GM12878 (cell line): ENCODE data around the gene ZFP1. TPM values are rescaled to one million over a fixed set of nuclear protein-coding genes. Genes with fewer than 3 reads are reported as not detected.

ENCODE experiments used
- ATAC-seq: fragments of 200-7000 bp; cut with Tn5 transposase; 3 replicates; pipeline ENCODE4 v1.9.1; 2020; ENCODE audit warnings: mild to moderate bottlenecking, moderate library complexity
- BruUV-seq: library from RNA; stranded (reverse); fragments of 400-500 nt; replicated peaks from 2 replicates; lab custom pipeline; 2021; lab: Mats Ljungman, UMichigan
- CTCF ChIA-PET: fragments of 300-600 bp; sonication (Branson Sonifier 250); formaldehyde crosslinking; extraction: SDS; loops from one replicate; lab custom pipeline; 2021; ENCODE audit warnings: inconsistent platforms; lab: Yijun Ruan, JAX
- POLR2A ChIA-PET: fragments of 350-600 bp; formaldehyde crosslinking; extraction: SDS; loops from one replicate; lab custom pipeline; 2021; ENCODE audit warnings: inconsistent platforms; lab: Charles Lee
- RAD21 ChIA-PET: fragments of 300-600 bp; sonication (Branson Sonifier 250); formaldehyde crosslinking; loops from one replicate; lab custom pipeline; 2023; ENCODE audit warnings: antibody characterized with exemption; ENCODE audit not compliant: unreplicated experiment; lab: Charles Lee
- SMC1A ChIA-PET: fragments of 300-600 bp; sonication (Branson Sonifier 250); formaldehyde crosslinking; loops from one replicate; lab custom pipeline; 2023; ENCODE audit not compliant: unreplicated experiment, uncharacterized antibody; lab: Charles Lee
- DNase-seq: peaks from one replicate; pipeline ENCODE4 v3.0.0-alpha.2; 2011; ENCODE audit warnings: low read depth, low spot score
- FAIRE-seq: peaks from 3 replicates; lab custom pipeline; 2011; peaks lifted over from hg19 to GRCh38; lab: Jason Lieb, UNC
- H2AFZ ChIP-seq: 2 replicates; pipeline ENCODE4 v1.6.0; 2011; ENCODE audit warnings: low read depth, low read length, control low read depth; ENCODE audit not compliant: control insufficient read depth
- H3K27ac ChIP-seq: 2 replicates; pipeline ENCODE4 v1.5.1; 2011; ENCODE audit warnings: control low read depth; ENCODE audit not compliant: control insufficient read depth, insufficient read depth
- H3K27me3 ChIP-seq, 2 experiments: replicated peaks in 1 of 2; 2 replicates each; pipeline versions ENCODE4 v1.6.0 to v1.6.1; 2011; ENCODE audit warnings: low read length in 1 of 2; ENCODE audit not compliant: control insufficient read depth in 2 of 2, insufficient read depth in 2 of 2
- H3K36me3 ChIP-seq, 2 experiments: 2 replicates each; pipeline ENCODE4 v1.5.1; 2011; ENCODE audit warnings: low read length in 1 of 2; ENCODE audit not compliant: control insufficient read depth in 2 of 2, insufficient read depth in 2 of 2
- H3K4me1 ChIP-seq: 2 replicates; pipeline ENCODE4 v1.6.1; 2011; ENCODE audit warnings: mild to moderate bottlenecking, low read length, moderate library complexity, mixed read lengths; ENCODE audit not compliant: control insufficient read depth, insufficient read depth
- H3K4me2 ChIP-seq: 2 replicates; pipeline ENCODE4 v1.6.0; 2011; ENCODE audit warnings: control low read depth; ENCODE audit not compliant: control insufficient read depth, insufficient read depth
- H3K4me3 ChIP-seq: fragments of 200-600 bp; sonication (generic); 2 replicates; pipeline ENCODE4 v1.5.1; 2016
- H3K79me2 ChIP-seq: 2 replicates; pipeline ENCODE4 v1.6.0; 2011; ENCODE audit warnings: low read length; ENCODE audit not compliant: control insufficient read depth, insufficient read depth
- H3K9ac ChIP-seq: 2 replicates; pipeline ENCODE4 v1.8.0; 2011; ENCODE audit warnings: low read length, control low read depth, mixed read lengths; ENCODE audit not compliant: control insufficient read depth, insufficient read depth
- H3K9me3 ChIP-seq: replicated peaks from 3 replicates; pipeline ENCODE4 v1.5.1; 2011; ENCODE audit warnings: mild to moderate bottlenecking, low read length; ENCODE audit not compliant: control insufficient read depth, insufficient read depth
- H4K20me1 ChIP-seq: 2 replicates; pipeline ENCODE4 v1.6.0; 2011; ENCODE audit not compliant: control insufficient read depth, insufficient read depth
- CHD4 ChIP-seq: fragments of 200-600 bp; sonication (generic); IDR thresholded peaks from 2 replicates; pipeline ENCODE4 v1.6.1; 2016; ENCODE audit warnings: mild to moderate bottlenecking
- ETV6 ChIP-seq, 2 experiments: fragments of 450-650 bp in 1 of 2; IDR thresholded peaks in 1 of 2; conservative IDR thresholded peaks in 1 of 2; 2 replicates each; pipeline ENCODE4 v1.6.1; 2014; ENCODE audit warnings: antibody characterized with exemption in 1 of 2, borderline replicate concordance in 1 of 2, low read depth in 1 of 2, mild to moderate bottlenecking in 1 of 2, moderate library complexity in 1 of 2
- FOXK2 ChIP-seq: fragments of 450-650 bp; IDR thresholded peaks from 2 replicates; pipeline ENCODE4 v1.6.1; 2017; ENCODE audit warnings: mild to moderate bottlenecking, moderate library complexity
- HDAC2 ChIP-seq: fragments of 200-600 bp; sonication (generic); IDR thresholded peaks from 2 replicates; pipeline ENCODE4 v1.6.1; 2017
- HDGF ChIP-seq: fragments of 450-650 bp; IDR thresholded peaks from 2 replicates; pipeline ENCODE4 v1.6.1; 2016; ENCODE audit warnings: antibody characterized with exemption
- IRF5 ChIP-seq: fragments of 450-650 bp; IDR thresholded peaks from 2 replicates; pipeline ENCODE4 v1.6.1; 2017; ENCODE audit warnings: borderline replicate concordance
- JUNB ChIP-seq: IDR thresholded peaks from 2 replicates; pipeline ENCODE4 v1.6.1; 2016; ENCODE audit warnings: antibody characterized with exemption, mild to moderate bottlenecking
- MTA2 ChIP-seq: fragments of 450-650 bp; IDR thresholded peaks from 2 replicates; pipeline ENCODE4 v1.6.1; 2016; ENCODE audit warnings: low read depth, mild to moderate bottlenecking, moderate library complexity
- PBX3 ChIP-seq: IDR thresholded peaks from 2 replicates; pipeline ENCODE4 v1.6.1; 2011; ENCODE audit warnings: mild to moderate bottlenecking, low read depth, low read length, moderate library complexity; ENCODE audit not compliant: insufficient replicate concordance
- POLR2AphosphoS5 ChIP-seq: IDR thresholded peaks from 2 replicates; pipeline ENCODE4 v1.6.1; 2011; ENCODE audit warnings: mild to moderate bottlenecking, low read length, inconsistent platforms
- PRDM15 ChIP-seq: fragments of 450-650 bp; formaldehyde crosslinking; IDR thresholded peaks from 2 replicates; pipeline ENCODE4 v1.4.0; 2020; ENCODE audit warnings: mild to moderate bottlenecking, moderate library complexity
- ZBTB11 ChIP-seq: fragments of 450-650 bp; formaldehyde crosslinking; IDR thresholded peaks from 2 replicates; pipeline ENCODE4 v1.5.0; 2022; ENCODE audit warnings: mild to moderate bottlenecking, missing genetic modification characterization
- ZNF24 ChIP-seq: fragments of 450-650 bp; IDR thresholded peaks from 2 replicates; pipeline ENCODE4 v1.6.1; 2017; ENCODE audit warnings: antibody characterized with exemption, mild to moderate bottlenecking
- WGBS: methylation state at CpG from one replicate; pipeline ENCODE4 v1.1.6; 2016; ENCODE audit warnings: low lambda C conversion rate; ENCODE audit not compliant: insufficient replicate concordance, insufficient coverage; ENCODE audit errors: missing lambda C conversion rate; 5-methylcytosine and 5-hydroxymethylcytosine counted together
- in situ Hi-C: fragments of 300-500 bp; cut with MboI; formaldehyde crosslinking; loops from 9 replicates; pipeline ENCODE4 v1.14.3; 2018; ENCODE audit warnings: mixed read lengths
- intact Hi-C: fragments of 100-400 bp; cut with micrococcal nuclease; formaldehyde crosslinking; loops from one replicate; pipeline ENCODE4 v1.14.2; 2022; ENCODE audit not compliant: unreplicated experiment
- polyA plus RNA-seq, 11 experiments: library from polyadenylated mRNA; depleted of rRNA in 4 of 11; unstranded in 6 of 11; stranded (reverse) in 5 of 11; fragments of >200 nt; fragmentation: Nextera tagmentation in 4 of 11; fragmentation: Illumina TruSeq in 1 of 11; extraction: Ambion mirVana in 4 of 11; extraction: Trizol in 1 of 11; gene quantifications; 1 replicate in 1 of 11; 2 replicates in 10 of 11; pipeline versions ENCODE4 v1.2.1 to v1.2.3, GENCODE V29; 2011 to 2016; ENCODE audit warnings: inconsistent platforms in 2 of 11, missing spikeins in 2 of 11, low read depth in 1 of 11
- total RNA-seq, 4 experiments: library from RNA; depleted of rRNA in 3 of 4; stranded (reverse); fragments of >200 nt in 3 of 4; fragmentation: Illumina TruSeq in 1 of 4; extraction: Trizol in 1 of 4; gene quantifications; 2 replicates each; pipeline versions ENCODE4 v1.2.1 to v1.2.3, GENCODE V29; 2013 to 2021

The ZFP1 gene
- total and polyA plus RNA-seq, 10 of the 15 experiments (the other 5 are each of a cell fraction or from before 2014, with no cell fraction given), result 3.5 to 17.6 (median 14.7) TPM

GRCh38 chr16:75192606-75193264 lies 44.4 kb downstream of the ZFP1 start (continued):
- TF ChIP-seq HDGF, result no peak
- TF ChIP-seq, all 136 proteins: peak for 0

- DNase-seq (no peak), ATAC-seq (no peak), FAIRE-seq (no peak)
- in situ Hi-C loops, result no loop called here
- no peak overlapping the region for H2AFZ ChIP-seq
- H3K9ac ChIP-seq, result no peak overlapping the region
- WGBS, result 45% methylated on average over 4 of the region's 4 CpGs
- H3K36me3 ChIP-seq, result no peaks in the 10 kb centered on the region
- H3K27ac ChIP-seq, result no peak overlapping the region
- intact Hi-C loops, result no loop called here
- RAD21 ChIA-PET, result no interaction called here
- CTCF ChIA-PET, result no interaction called here
- H3K4me3 ChIP-seq, result no peak overlapping the region
- no peaks in the 10 kb centered on the region for H3K4me1 ChIP-seq
- no peaks in the 10 kb centered on the region for H3K79me2 ChIP-seq
- no peak overlapping the region for H3K4me2 ChIP-seq
- no peaks in the 10 kb centered on the region for H3K9me3 ChIP-seq
- SMC1A ChIA-PET, result no interaction called here
- H3K27me3 ChIP-seq, result peaks cover 1 to 2% of the 10 kb centered on the region in 2 experiments
- POLR2A ChIA-PET, result no interaction called here
- no TSS peak for BruUV-seq
- H4K20me1 ChIP-seq, result no peaks in the 10 kb centered on the region
- TF ChIP-seq POLR2AphosphoS5 (no peak), MTA2 (no peak), ZBTB11 (CRISPR knock-in tag) (no peak), ZNF24 (no peak), PRDM15 (CRISPR knock-in tag) (no peak), HDAC2 (no peak), ETV6 (conservative IDR thresholded peaks at IDR 0.05 in 1 of 2, IDR thresholded peaks at IDR 0.05 in 1 of 2; ENCODE audit: borderline replicate concordance in 1 of 2, low read depth in 1 of 2) (no peak), FOXK2 (no peak), IRF5 (no peak), JUNB (no peak), PBX3 (no peak), CHD4 (no peak)
These were observed 44.9 kb downstream of the ZFP1 start for GRCh38 chr16:75193265-75193650.
